SIG-M5 (cell line): Measurements from ENCODE around the gene FSHR.

ENCODE experiments used
- DNase-seq: peaks from one replicate; lab custom pipeline; 2025; lab: John Stamatoyannopoulos, UW

FSHR gene

DNA sequence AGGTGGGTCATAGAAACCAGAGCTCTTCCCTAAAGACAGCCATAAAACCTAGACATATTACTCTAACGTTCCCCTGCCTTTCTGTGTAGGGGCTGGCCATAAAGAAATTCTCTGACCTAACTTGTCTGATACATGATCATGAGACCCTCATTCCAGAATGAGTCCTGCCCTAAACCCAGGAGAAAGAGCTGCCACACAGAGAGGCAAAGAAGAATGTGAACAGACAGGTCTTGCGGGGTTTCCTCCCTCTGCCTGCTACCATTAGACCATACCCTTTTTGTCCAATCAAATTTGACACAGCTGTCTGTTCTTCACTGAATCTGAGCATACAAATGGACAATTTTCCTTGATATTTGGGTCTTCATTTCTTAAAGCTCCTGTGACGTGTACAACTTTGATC is 200.0 kb downstream of the FSHR start:
- DNase-seq = no peak

DNA sequence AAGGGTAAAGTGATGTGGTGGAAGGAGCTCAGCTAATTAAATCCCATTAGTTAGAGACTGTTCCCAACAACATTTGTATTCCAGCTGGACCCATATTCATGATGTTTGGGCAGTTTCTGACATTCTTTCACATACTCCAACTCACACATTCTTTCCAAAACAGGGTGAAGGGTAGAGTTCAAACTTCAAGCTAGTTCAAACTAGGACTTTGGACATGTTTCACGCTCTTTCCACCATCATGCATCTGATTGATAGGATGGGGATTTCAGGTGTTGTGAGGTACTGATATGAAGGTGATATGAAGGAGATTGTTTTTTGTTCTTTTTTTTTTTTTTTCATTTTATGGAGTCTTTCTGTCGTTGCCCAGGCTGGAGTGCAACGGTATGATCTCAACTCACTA is 201.7 kb downstream of the FSHR start:
- DNase-seq = no peak

DNA sequence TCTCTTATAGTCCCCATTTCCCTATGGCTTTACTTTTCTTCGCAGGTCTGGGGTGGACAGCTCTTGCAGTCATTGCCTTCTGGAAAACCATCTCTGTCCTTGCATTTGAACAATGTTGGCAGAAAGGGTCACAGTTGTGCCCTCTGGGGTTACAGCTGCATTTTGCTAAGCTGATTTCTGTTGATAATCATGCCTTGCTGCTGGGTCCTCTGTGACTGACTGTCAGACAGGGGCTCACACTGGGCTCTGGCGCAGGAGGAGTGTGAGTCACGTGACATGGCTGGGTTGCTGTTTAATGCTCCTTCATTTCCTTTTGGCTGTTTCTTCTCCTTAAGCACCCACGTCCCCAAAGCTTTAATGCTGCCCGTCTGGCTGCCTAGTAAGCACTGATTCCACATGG is 202.2 kb downstream of the FSHR start:
- DNase-seq = no peak

DNA sequence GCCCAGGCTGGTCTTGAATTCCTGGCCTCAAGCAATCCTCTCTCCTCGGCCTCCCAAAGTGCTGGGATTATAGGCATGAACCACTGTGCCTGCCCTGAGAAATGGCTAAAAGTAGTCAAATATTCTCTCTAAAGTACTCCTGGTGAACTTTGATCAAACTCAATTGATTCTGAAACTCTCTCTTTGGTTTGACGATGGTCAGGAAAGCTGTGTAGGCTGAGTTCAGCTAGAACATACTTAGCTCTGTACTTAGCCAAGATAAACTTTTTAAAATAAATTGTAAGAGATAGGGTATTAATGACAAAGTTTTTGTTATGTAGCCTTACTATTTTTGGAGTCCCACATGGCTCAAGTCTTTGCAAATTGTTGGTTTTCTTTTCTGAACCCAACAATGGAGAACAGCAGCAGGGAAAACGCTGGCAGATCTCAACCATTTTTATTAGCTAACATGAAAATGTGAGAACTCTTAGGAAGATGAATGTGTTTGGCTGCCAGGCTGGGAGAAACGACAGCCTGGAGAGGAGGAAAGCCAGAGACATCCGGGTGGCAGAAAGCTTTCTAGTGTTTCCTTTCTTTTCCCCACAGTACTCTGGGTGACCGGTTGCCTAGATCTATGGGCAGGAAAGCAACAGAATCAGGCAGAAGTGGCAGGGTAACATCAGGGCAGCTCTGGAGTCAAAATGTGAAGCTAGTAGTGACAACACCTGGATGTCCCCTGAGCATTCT is 205.8 kb downstream of the FSHR start:
- no peak for DNase-seq

DNA sequence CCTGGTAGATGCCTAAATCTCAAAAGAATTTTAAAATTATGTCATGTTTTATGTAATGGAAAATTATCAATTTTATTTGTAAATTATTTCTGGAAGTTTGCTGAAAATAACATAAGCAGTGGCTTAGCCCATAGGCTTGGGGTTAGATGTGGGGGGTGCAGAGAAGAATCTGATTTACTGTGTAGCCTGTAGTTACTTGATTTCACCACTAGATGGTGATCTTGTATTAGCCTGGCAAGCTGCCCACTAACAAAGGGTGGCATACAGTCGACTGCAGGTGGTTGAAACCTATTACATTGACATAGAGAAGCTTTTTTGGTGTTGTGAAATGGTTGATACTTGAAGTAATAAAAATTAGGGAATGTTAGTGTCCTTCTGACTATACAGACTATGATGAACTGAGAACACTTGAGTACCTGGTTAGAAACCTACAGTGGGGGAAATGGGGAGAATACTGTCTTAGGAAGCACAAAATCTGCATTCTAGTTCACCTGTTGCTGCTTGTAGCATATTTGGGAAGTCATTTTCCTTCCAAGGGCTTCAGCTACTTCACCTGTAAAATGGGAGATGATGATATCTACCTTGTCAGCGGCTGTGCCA is 207.8 kb downstream of the FSHR start:
- DNase-seq = peak; percentile 3

DNA sequence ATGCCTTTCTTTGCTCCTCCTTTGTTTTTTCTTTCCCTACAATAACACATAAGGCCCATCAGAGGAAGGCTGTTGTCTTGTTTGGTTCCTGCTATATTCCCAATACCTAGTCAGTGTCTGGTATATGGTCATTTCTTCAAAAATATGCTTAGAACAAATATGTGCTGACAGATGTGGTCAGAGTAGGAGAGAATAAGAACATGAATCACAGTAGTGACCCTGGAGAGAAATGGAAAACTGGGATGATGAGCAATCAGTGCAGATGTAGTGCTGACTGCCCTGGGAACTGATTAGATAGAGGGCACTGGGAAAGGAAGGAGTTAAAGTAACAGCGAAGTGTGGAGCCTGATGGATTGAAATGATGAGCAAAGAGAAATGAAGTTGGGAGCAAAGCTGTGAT is 209.4 kb downstream of the FSHR start:
- no peak for DNase-seq

DNA sequence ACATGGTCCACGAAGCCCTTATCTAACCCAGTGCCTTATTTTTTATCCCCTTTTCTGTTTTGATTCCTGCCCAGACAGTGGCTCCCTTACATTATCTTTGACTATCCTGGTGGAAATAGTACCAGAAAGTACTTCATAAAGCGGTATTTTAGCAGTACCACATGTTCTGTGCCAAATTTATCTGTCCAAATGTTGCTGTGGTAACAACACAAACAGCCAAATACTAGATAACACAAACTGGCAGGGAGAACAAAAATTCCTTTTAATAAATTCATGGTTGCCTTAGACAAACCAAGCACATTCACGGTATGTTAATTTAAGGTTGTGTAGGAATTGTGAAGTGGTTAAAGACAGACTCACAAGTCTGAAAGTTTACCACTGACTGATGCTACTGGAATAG is 210.9 kb downstream of the FSHR start:
- DNase-seq = no peak

DNA sequence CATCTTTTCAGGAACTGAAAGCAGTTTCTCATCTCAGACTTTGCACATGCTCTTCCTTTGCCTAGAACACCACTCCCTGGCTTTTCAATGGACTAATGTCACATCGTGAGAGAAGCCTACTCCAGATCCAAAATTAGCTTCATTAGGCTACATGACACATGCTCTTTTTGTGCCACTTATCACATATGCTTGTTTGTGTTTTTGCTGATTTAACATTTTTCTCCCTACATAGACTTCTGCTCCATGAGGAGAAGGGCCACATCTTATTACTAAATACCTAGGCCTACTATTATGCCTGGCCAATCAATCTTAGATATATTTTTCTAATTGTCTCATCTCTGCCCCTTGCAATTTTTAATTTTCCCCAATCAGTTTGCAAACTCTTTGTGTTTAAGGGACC is 212.4 kb downstream of the FSHR start:
- DNase-seq = no peak

DNA sequence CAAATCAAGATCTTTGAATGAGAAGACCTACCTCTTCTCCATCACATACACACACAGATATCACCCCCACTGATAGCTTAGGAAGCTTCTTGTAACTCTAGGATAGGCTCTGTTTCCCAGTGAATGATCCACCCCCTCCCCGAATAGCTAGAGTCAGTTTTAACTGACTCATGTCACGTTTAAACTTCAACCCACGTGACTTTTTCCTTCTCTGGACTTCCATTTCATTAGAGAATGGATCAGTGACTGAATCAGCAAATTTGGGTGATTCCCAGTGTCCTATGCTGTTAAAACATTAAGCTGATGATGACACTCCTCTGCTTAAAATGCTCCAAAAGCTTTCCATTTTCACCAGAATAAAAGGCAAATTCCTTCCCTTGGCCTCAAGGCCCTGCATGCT is 212.9 kb downstream of the FSHR start:
- no peak for DNase-seq

DNA sequence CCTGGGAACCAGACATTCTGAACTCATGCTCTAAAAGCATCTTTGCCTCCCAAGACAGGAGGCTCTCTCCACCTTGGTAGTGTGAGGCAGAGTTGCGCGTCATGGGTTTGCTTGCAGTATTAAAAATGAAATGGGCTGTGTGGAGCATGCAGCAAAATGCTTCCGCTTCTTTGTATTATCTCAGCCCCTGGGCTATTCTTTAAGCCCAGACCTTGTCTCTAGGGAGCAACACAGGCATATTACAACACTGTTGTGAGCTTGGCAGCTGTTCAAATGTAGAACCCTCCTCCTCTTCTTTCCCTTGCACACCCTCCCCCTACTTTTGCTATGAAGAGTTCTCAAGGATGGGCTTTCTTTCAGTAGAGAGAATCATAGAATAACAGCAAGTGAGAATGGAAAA is 213.7 kb downstream of the FSHR start:
- no peak for DNase-seq

DNA sequence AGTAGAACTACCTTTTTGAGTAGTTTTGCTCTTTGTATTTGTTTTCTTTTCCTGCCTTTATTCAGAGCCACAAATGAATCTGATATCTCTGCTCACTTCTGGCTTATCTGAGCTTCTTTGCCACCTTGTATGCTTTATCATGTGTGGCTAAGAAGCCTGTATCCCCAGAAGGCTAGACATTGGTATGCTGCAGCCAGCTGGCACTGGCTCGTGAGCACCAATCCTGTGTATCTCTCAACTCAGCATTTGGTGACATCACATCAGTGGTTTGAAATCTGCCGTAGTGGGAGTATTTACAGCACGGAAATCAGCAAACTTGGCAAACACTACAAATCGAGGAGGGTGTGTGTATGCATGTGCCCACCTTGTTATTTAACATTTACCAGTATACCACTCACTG is 215.1 kb downstream of the FSHR start:
- no peak for DNase-seq

DNA sequence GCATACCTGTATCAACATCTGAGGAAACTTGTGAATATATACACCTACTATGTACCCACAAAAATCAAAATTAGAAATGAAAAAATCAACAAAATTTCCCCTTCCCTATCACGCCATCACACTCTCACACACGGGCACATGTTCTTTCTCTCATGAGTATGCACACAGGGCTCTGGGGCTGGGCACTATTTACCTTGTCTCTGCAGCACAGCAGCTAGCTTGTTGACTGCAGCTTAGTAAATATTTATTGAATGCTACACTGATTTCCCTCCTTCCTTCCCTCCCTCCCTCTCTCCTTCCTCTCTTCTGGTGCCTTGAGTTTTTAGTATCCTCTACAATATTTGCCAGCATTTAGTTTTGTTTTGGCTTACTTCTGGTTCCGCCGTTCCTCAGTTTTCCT is 216.1 kb downstream of the FSHR start:
- DNase-seq = no peak

DNA sequence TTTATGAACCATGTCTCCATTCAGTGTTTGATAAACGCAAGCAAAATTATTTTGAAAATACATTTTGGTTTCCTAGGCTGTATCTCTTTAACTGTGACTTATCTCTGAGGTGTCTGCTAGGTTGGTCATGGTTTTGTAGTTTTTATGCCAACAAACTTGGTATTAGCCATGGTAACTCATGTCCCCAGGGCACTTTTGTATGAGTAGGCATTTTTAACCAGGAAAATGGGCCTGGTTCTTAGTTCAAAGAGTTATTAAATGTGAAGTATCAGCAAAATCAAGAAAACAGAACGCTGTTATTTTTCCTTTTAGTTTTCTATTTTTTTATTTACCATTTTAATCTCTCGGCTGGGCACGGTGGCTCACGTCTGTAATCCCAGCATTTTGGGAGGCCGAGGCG is 219.5 kb downstream of the FSHR start:
- DNase-seq = no peak

DNA sequence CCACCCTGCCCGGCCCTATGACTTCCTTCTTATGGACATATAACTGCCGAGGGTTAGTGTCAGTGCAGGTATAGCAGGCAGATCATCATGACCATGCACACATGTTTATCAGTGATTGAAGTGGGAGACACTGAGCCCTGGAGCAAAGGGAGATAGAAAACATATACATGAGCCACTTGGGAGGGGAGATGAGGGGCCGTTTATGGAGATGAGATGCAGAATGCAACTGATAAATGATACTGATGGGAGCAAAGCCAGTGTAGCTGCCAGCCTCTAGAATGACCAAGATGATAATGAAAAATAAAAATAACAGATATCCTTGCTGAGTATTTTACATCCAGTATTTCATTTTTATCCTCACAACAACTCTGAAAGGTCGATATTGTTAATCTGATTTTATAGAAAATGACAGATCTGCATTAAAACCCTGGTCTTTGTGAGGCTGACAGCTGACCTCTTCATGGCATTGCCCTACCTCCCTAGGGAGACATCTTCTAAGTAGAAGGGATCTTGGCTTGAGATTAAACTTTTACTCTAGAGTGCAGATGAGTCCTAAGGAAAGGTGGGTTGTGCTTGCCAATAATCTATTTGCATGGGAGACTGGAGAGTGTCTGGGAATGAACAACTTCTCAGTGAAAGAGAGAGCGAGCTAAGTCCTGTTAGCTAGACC is 220.4 kb downstream of the FSHR start:
- no peak for DNase-seq

DNA sequence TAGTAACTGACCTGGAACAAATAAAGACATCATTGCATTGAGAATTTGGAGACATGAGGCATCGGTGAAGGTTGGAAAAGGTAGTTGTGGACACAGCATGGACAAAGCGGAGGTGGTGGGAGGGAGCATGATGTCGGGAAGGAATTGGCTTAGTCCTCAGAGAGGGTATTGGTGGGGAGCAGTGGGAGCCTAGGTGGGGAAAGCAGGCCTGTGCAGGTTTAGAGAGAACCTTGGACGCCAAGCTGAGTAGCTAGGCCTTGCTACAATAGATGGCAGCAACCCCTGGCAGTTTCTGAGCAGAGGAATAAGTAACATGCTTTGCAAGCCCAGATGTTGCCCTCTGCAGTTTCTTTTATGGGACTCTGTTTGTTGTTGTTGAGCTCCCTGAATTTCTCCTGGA is 221.6 kb downstream of the FSHR start:
- no peak for DNase-seq

DNA sequence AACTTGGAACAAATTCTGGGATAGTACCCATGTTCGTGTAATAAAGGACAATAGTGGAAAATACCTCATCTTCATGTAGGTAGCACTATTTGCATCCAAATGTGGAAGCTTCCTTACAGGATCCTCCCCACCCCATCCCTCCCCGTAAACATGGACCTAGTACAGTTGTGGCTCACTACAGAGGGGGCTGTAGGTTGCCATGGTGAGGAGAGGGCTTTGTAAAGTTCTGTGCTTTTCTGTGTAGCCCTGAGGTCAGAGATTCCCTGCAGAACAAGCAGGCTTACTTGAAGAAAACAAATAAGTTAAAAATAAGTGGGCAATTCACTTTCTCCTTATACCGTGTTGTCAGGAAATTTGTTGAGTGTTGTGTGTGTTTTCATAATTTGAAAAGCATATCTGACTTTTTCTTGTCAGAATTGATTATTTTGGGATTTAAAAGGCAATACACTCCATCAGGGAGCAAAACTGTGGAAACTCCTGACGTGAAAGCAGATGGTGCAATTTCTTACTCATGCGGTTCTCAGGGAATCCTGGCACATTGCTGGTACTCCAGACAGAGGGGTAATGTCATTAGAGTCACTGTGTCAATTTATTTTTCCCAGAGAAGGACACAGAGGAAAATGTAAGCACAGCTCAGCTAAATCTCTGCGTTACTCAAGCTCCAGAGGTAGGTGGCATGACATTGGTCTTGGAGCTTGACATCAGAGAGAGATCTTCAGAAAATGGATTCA is 224.6 kb downstream of the FSHR start:
- no peak for DNase-seq

DNA sequence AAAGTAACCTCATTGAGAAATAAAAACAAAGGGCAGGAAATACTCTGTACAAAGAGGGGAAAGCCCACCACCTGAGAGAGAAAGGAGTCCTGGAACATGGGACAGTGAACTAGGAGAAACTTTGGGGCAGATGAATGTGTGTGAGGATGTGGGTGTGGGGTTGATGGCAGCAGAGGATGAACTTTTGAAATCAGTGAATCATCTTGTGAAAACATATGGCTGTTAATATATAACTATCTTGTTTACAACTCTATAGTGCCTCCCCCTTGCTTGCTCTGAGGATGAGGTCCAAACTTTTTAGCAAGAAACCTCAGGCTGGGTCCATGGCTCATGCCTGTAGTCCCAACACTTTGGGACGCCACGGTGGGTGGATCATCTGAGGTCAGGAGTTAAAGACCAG is 227.0 kb downstream of the FSHR start:
- no peak for DNase-seq

DNA sequence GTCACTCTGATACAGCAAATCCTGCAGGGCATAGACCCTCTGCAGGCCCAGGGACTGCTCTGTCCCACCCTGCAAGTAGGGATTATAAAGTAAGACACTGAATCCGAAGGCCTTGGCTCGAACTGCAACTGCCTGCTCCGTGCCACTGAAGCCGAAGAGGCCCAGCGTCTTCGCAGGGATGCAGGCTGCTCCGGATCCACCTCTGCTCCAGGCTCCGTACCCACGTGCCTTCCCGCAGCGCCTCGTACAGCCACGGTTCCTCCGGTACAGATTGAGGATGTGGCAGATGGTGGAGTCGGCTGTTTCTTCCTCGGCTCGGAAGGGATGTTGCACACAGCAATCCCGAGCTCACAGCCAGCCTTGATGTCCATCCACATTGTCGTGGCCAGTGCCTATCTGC is 238.4 kb downstream of the FSHR start:
- DNase-seq = no peak

DNA sequence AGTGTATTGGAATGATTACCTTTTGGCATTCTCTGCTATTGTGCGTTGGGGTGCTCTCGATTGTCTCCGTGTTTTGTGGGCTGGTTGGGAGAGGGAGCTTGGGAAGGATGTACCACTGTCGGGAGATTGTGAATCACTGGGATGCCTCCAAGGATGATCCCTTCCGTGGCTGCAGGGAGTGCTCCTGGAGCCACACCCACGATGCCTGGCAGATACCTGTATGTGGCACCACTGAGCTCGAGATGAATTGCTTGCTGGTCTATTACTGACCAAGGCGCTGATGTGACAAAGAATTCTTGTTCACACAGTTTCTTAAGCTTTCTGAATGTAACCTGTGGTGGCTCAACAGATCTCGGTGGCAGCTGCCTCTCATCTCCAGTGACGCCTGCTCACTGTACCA is 239.1 kb downstream of the FSHR start:
- DNase-seq = no peak

DNA sequence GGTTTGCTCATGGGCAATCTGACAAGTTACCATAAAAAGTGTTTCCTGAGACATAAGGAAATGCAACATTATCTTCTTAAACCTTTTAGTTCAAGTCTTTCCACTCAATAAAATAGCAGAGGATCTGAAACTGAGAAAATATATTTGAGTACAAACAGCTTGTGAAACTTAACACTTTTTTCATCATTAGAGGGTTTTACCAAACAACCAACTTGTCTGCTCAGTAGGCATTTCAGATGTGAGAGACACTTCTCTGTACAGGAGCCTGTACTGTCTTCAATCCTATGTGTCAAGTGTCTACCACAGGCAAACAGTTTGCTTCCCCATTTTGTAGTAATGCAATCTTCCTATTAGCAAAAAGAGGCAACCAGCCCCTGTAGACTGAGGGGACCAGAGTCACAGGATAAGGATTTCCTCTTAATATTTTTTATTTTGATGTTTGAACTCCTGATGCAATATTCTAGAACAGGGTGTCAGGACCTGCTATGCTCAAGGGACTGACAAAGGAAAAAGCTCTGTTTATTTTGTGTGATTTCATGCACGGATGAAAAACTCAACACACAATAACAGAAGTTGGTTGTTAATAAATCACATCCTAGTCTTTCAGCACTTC is 239.7 kb downstream of the FSHR start:
- DNase-seq = no peak
